Sigmoid colon (tissue), 4 donors: ENCODE measurements around the gene NME3.

Experiments used
- CTCF ChIP-seq, 4 experiments: fragments of 450-650 bp in 3 of 4; fragments of 200-600 bp in 1 of 4; IDR thresholded peaks; one replicate each; pipeline ENCODE4 v1.5.1; 2016 to 2019; ENCODE audit warnings: antibody characterized with exemption in 4 of 4, mild to moderate bottlenecking in 3 of 4, moderate library complexity in 2 of 4
- EP300 ChIP-seq, 4 donors: sonication (generic); formaldehyde crosslinking; IDR thresholded peaks; one replicate each; pipeline ENCODE4 v1.6.1; 2017; ENCODE audit warnings: antibody characterized with exemption in 4 of 4
- POLR2A ChIP-seq, 2 donors: fragments of 450-650 bp; IDR thresholded peaks; one replicate each; pipeline ENCODE4 v1.6.1; 2016; ENCODE audit warnings: antibody characterized with exemption in 2 of 2, mild to moderate bottlenecking in 2 of 2, moderate library complexity in 2 of 2
- POLR2AphosphoS5 ChIP-seq, 4 donors: sonication (generic); formaldehyde crosslinking; IDR thresholded peaks; one replicate each; pipeline ENCODE4 v1.6.1; 2017; ENCODE audit warnings: antibody characterized with exemption in 4 of 4

- TF ChIP-seq CTCF (IDR thresholded peaks at IDR 0.05), result no peak
- TF ChIP-seq POLR2A (IDR thresholded peaks at IDR 0.05), result peak in 1 of 2 donors; percentile 50
- TF ChIP-seq EP300 (IDR thresholded peaks at IDR 0.05), result no peak
- peak; percentile 23 to 81 (median 65) for TF ChIP-seq POLR2AphosphoS5 (IDR thresholded peaks at IDR 0.05)
Observed at GRCh38 chr16:1770328-1771187, 785 bp downstream of the NME3 start.
